Activated CD4-positive, alpha-beta T cell treated with anti-CD3 and anti-CD28 coated beads, Interleukin-2, Interleukin-6, amounts not matched to agents 100 ng/mL and 50 ng/mL, durations not matched to agents 16 hours and 8 hours (primary cell): Measurements from ENCODE around the gene ZNF761.
"Not testable (repeated sequence)": the region's sequence is repeated elsewhere in the genome, so short reads cannot be mapped to it uniquely, and the experiment has no call there.

ENCODE experiments used
- DNase-seq: peaks from one replicate; pipeline ENCODE4 v3.0.0-alpha.2; 2020

Gene ZNF761

GRCh38 chr19:53460131-53460721, 28.4 kb downstream of the ZNF761 start:
- DNase-seq: not testable (repeated sequence)

- DNase-seq: no peak
These were observed 30.1 kb downstream of the ZNF761 start for GRCh38 chr19:53461866-53462265.

GRCh38 chr19:53462861-53463260, 31.1 kb downstream of the ZNF761 start:
- DNase-seq: no peak

- no peak for DNase-seq
These were observed 31.5 kb downstream of the ZNF761 start for GRCh38 chr19:53463263-53463662.

- no peak for DNase-seq
These were observed 35.1 kb downstream of the ZNF761 start for GRCh38 chr19:53466726-53467484.

GRCh38 chr19:53467485-53468262, 35.9 kb downstream of the ZNF761 start, which contains the start of gene ZNF813:
TSS of gene ZNF813 (plus strand) at chr19:53467733. CDS start at chr19:53483823, 16,090 bp downstream.
- DNase-seq: peak; percentile 84

GRCh38 chr19:53468628-53469027, 36.8 kb downstream of the ZNF761 start:
- not testable (repeated sequence) for DNase-seq

GRCh38 chr19:53471916-53472315, 40.1 kb downstream of the ZNF761 start:
- no peak for DNase-seq

- not testable (repeated sequence) for DNase-seq
These were observed 43.0 kb downstream of the ZNF761 start for GRCh38 chr19:53474832-53475231.

- DNase-seq: peak; percentile 6
These were observed 43.7 kb downstream of the ZNF761 start for GRCh38 chr19:53475470-53475869.

- DNase-seq: not testable (repeated sequence)
These were observed 52.0 kb downstream of the ZNF761 start for GRCh38 chr19:53483751-53484150.

- no peak for DNase-seq
These were observed 53.5 kb downstream of the ZNF761 start for GRCh38 chr19:53485046-53486004.

- no peak for DNase-seq
These were observed 60.4 kb downstream of the ZNF761 start for GRCh38 chr19:53492153-53492552.

- not testable (repeated sequence) for DNase-seq
These were observed 65.7 kb downstream of the ZNF761 start for GRCh38 chr19:53497311-53498023.

- DNase-seq: not testable (repeated sequence)
These were observed 66.2 kb downstream of the ZNF761 start for GRCh38 chr19:53498024-53498395.

- not testable (repeated sequence) for DNase-seq
These were observed 71.4 kb downstream of the ZNF761 start for GRCh38 chr19:53503151-53503550.

- DNase-seq: not testable (repeated sequence)
These were observed 72.0 kb downstream of the ZNF761 start for GRCh38 chr19:53503671-53504364.

- DNase-seq: not testable (repeated sequence)
These were observed 72.5 kb downstream of the ZNF761 start for GRCh38 chr19:53504365-53504703.

- DNase-seq: no peak
These were observed 73.1 kb downstream of the ZNF761 start for GRCh38 chr19:53504885-53505284.

- no peak for DNase-seq
These were observed 74.9 kb downstream of the ZNF761 start for GRCh38 chr19:53506728-53507127.
